IPS-NIHi7 (cell line): ENCODE measurements around the gene ANKRD24.
"Not testable (repeated sequence)": the region's sequence is repeated elsewhere in the genome, so short reads cannot be mapped to it uniquely, and the experiment has no call there.

Experiments used
- DNase-seq: peaks from one replicate; pipeline ENCODE4 v3.0.0; 2012; ENCODE audit warnings: mixed read lengths; ENCODE audit errors: extremely low spot score

ANKRD24 gene

DNA sequence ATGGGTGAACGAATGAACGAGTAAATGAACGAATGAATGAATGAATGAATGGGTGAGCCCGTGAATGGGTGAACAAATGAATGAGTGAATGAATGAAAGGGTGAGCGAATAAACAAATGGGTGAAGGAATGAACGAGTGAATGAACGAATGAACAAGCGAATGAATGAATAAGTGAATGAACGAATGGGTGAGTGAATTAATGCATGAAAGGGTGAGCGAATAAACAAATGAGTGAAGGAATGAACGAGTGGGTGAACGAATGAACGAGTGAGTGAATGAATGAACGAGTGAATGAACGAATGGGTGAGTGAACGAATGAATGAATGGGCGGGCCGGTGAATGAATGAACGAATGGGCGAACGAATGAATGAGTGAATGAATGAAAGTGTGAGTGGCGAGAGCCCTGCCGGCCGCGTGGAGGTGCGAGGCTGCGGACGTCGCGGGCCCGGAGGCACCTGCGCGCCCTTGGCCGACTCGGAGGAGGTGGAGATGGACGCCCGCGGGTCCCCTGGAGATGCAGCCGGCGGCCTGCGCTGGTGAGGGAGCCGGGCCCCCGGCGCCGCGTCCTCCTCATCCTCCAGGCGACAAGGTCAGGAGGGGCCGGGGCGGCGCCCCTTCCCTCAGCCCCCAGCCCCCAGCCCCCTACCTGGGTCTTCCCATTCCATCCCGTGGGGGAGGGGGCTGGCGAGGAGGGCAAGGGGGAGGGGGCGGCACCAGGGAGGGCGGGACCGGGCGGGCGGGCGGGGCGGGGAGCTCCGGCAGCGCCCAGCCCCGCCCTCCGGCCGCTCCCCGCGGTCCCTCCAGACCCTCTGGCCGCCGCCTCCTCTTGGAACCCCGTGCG is 15.4 kb downstream of the ANKRD24 start:
- DNase-seq: peak; percentile 84

DNA sequence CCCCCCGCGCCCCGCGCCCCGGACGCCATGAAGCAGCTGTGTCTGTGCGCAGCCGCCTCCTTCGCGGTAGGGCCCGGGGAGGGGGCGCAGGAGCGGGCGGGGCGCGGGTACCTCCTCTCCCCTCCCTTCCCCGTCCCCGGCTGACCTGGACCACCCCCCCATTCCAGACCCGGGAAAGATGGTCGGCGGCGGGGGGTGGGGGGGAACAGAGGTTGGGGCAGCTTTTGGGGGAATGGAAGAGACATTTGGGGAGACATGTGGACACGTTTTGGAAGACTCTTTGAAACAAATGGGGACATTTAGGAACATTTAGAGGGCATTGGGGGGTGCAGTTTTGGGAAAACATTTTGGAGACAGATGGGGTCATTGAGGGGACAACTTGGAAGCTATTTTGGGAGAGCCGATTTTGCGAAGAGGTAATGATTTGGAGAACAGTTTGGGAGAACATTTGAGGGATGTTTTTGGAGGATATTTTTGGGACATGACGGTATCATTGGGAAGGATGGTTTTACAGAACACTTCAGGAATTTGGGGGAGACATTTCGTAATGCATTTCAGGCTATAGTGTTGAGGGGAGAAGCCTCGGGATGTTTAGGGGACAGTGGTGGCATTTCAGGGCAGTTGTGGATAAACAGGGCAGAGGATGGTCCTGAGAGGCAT is 16.1 kb downstream of the ANKRD24 start:
- DNase-seq: no peak

DNA sequence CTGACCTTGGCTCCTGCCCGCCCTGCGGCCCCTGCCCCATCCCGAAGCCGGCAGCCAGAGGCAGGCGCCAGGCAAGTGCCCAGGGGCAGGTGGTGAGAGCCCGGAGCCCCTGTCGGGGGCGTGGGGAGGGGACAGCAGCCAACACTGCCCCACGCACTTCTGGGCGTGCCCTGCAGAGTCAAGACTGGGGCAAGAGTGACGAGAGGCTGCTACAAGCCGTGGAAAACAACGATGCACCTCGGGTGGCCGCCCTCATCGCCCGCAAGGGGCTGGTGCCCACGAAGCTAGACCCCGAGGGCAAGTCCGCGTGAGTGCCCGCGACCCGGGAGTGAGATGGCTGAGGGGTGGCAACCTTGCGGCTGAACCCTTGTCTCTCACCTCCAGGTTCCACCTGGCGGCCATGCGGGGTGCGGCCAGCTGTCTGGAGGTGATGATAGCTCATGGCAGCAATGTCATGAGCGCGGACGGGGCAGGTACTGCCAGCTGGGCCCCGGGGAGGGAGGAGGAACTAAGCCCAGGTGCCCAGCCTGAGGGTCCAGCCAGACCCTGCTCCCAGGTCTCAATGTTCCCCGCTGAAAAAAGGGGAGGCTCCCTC is 17.3 kb downstream of the ANKRD24 start:
- peak; percentile 68 for DNase-seq

DNA sequence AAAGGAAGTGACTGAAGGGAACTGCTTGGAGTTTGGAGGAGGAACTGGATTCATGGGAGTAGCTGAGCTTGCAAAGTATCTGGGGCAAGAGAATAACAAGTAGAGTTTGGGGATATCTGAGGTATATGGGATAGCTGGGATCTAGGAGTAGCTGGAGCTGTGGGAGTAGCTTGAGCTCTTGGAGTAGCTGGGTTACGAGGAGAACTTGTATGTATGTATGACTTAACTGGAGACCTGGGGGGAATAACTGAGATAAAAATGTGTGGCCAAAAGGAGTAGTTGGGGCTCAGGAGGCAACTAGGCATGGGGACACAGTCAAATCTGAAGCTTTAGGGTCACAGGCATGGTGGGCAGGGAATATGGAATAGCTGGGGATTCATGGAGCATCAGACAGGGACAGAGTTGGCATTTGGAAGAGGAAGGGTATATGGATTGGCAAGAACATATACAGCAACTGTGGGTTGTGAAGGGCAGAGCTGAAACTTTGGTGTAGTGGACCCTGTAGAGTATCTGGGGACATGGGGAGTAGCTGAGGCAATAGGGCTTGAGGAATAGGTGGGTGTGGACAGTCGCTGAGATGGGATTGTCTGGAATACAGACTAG is 18.6 kb downstream of the ANKRD24 start:
- no peak for DNase-seq

DNA sequence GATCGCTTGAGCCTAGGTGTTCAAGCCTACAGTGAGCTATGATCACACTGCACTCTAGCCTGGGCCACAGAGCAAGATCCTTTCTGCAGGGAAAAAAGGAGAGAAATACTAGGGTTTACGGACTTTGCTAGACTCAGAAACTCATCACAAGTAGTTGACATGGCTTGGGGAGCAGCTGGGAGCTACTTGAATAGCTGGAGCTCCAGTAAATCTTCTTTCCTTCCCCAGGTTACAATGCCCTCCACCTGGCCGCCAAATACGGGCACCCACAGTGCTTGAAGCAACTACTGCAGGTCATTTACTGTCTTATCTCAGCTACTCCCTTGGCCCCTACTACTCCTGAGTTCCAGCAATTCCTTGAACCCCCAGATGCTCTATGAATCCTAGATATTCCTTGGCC is 19.3 kb downstream of the ANKRD24 start:
- DNase-seq: no peak

DNA sequence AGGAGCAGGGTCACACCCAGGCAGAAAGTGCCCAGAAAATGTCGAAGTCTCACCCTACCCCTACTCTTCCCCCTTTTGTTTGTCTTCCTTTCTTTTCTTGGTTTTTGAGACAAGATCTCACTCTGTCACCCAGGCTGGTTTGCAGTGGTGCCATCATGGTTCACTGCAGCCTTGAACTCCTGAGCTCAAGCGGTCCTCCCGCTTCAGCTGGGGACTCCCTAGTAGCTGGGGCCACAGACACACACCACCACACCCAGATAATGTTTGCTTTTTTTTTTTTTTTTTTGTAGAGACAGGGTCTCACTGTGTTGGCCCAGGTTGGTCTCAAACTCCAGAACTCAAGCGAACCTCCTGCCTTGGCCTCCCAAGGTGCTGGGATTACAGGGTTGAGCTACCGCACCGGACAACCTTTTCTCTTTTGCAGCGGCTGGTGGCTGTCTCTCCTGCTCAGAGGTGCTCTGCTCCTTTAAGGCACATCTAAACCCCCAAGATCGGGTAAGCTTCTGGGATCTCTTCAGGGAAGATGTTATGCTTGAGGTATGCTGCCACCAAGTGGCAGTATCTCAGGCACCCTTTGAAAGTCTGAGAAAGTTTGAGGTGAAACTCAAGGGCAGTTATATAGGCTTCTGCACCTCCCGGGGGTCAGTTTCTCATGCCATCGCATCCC is 24.5 kb downstream of the ANKRD24 start:
- no peak for DNase-seq

DNA sequence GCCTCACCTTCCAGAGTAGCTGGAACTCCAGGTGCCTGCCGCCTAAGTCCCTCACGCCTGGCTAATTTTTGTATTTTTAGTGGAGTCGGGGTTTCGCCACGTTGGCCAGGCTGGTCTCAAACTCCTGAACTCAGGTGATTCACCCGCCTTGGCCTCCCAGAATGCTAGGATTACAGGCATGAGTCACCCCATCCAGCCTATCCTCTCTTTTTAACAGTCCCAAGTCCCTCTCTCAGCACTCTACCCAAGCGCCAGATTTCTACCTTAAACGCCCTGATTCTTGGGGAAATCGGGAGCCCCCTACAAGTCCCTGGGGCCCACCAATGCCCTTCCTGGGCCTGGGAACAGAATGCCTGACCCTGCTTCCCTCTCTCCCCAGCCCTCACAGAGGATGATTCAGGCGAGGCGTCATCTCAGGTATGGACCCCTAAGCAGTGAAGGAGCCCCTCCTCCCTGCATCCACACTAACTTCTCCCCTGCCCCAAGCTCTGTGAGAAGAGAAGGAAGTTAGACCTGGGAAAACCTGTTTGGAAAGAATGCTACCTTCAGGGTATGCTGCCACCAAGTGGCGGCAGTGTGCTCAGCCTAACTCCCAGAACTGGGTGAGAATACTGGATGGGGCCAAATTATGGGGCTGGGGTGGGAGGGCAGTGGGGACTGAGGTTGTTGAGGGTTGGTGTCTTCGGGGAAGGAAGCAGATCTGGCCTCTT is 26.1 kb downstream of the ANKRD24 start:
- DNase-seq: peak; percentile 49

DNA sequence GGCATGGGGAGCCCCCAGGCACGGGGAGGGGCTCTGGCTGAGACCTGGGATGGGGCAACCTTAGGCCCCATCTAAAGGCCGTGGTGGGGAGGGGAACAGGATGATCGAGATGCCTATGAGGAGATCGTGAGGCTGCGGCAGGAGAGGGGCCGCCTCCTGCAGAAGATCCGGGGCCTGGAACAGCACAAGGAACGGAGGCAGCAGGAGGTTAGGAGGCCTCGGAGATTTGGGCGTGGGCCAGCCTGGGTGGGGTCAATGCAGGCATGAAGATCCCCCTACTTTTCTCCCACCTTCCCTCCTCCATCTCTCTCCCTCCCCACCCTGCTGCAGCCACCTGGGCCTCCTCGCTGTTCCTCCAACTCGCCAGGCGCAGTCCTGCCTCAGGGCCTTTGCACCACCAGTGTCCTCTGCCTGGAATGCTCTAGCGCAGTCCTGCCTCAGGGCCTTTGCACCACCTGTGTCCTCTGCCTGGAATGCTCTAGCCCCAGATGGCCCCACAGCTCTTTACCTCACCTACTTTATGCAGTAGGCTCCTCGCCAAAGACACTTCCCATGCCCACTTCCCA is 27.8 kb downstream of the ANKRD24 start:
- no peak for DNase-seq

DNA sequence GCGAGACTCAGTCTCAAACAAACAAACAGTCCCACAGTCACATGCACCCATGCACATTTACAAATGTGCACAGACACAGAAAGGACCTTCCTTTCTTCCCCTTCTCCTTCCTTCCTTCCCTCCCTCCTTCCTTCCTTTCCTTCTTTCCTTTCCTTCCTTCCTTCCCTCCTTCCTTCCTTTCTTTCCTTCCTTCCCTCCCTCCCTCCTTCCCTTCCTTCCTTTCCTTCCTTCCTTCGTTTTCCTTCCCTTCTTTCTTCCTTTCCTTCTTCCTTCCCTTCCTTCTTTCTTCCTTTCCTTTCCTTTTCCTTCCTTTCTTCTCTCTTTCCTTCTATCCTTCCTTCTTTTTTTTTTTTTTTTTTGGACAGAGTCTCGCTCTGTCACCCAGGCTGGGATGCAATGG is 30.6 kb downstream of the ANKRD24 start:
- DNase-seq: no peak

DNA sequence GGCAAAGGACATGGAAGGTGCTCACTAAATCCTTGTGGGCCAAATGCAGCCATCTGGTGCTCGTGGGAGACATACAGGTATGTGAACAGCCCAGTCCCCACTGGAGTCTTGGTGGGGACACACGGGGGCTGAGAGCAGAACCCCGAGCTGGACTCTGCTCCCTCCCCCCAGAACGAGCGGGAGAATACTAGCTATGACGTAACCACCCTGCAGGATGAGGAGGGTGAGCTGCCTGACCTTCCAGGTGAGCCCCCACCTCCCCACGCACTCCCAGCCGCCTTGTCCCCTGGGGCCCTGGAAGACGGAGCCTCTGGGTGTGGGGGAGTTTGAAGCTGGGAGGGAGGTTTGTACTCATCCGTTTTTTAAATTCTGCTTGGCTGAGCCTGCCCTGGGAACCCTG is 33.3 kb downstream of the ANKRD24 start:
- no peak for DNase-seq

DNA sequence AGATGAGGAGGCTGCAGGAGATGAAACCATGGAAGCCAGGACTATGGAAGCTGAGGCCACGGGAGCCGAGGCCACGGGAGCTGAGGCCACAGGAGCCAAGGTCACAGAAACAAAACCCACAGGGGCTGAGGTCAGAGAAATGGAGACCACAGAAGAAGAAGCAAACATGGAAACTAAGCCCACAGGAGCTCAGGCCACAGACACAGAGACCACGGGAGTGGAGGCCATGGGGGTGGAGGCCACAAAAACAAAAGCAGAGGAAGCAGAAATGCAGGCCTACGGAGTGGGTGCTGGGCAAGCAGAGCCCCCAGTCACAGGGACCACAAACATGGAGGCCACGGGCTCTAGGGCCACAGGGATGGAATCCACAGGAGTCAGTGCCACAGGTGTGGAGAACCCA is 34.4 kb downstream of the ANKRD24 start:
- DNase-seq: no peak

DNA sequence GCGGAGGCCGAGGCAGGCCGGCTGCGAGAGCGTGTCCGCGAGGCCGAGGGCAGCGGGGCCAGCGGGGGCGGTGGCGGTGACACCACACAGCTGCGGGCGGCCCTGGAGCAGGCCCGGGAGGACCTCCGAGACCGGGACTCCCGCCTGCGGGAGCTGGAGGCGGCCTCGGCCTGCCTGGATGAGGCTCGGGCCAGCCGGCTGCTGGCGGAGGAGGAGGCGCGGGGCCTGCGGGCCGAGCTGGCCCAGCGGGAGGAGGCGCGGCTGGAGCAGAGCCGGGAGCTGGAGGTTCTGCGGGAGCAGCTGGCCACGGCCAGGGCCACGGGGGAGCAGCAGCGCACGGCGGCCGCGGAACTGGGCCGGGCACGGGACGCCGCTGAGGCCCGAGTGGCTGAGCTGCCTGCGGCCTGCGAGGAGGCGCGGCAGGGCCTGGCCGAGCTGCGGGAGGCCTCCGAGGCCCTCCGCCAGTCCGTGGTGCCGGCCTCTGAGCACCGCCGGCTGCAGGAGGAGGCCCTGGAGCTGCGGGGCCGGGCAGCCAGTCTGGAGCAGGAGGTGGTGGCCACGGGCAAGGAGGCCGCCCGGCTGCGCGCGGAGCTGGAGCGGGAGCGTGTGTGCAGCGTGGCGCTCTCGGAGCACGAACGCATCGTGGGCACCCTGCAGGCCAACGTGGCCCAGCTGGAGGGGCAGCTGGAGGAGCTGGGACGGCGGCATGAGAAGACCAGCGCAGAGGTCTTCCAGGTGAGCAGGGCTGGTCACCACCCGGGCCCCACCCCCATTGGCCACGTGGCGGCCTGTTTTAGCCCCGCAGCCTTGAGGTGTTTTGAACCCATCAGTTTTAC is 35.2 kb downstream of the ANKRD24 start:
- no peak for DNase-seq

DNA sequence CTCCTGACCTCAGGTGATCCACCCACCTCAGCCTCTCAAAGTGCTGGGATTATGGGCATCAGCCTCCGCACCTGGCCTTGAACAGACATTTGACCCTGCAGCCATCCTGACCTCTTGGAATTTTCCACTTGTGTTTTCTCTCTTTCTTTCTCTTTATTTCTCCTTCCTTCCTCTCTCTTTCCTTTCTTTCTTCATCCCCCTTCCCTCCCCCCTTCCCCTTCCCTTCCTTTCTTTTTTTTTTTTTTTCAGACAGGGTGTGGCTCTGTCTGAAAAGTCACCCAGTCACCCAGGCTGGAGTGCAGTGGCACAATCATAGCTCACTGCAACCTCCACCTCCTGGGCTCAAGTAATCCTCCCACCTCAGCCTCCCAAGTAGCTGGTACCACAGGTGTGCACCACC is 36.0 kb downstream of the ANKRD24 start:
- DNase-seq: not testable (repeated sequence)

DNA sequence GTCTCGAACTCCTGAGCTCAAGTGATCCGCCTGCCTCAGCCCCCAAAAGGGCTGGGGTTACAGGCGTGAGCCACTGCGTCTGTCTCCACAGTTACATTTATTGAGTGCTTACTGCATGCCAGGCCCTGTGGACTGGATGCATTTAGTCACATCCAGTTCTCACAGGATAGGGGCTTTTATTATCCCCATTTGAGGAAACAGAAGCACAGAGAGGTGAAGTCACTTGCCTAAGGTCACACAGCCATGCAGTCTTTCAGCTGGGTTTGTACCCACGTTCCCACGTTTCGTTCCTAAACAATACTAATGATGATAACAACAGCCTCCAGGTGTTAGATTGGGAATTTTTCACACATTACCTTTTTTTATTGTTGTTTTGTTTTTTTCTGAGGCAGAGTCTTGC is 37.7 kb downstream of the ANKRD24 start:
- DNase-seq: no peak

DNA sequence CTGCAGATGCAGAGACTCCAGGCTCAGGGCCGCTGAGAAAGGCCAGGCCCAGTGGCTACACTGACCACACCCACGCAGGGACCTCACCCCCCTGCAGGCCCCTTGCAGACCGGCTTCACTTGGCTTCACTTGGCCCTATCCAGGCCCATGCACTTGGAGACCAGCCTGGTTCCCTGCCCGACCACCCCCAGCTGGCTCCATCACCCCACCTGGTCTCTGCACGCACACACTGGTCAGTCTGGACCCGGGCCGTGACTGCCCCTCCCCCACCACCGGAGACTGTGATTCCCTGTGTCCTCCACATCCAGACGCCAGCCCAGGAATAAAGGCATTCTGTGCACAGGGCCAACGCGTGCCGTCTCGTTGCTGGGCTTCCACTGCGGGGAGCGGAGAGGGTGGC is 42.0 kb downstream of the ANKRD24 start:
- no peak for DNase-seq

DNA sequence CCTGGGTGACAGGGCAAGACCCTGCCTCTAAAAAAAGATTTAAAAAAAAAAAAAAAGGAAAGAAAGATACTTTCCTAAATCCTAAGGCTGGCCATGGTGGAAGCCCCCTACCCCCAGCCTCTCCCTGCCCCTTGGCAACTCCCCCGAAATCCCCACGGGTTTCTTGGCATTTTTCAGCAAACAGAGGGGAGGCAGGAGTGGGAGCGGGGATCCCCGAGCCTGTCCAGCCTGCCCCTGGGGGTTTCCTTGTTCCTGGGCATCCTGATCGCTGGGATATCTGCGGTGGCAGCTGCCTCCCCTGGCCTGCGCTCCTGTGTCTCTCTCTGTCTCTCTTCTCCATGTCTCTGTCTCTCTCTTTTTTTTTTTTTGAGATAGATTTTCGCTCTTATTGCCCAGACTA is 43.4 kb downstream of the ANKRD24 start:
- DNase-seq: no peak

DNA sequence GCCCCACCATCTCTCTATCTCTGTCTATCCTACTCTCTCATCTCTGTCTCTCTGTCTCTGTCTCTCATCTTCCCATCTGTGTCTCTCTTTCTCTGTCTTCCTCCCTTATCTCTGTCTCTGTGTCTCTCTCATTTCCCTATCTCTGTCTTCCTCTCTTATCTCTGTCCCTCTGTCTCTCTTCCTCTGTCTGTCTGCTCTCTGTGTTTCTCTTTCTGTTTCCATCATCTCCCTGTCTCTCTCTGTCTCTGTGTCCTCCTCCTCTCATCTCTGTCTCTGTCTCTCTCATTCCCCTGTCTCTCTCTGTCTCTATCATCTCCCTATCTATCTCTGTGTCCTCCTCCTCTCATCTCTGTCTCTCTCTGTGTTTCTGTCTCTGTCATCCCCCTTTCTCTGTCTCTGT is 45.3 kb downstream of the ANKRD24 start:
- DNase-seq: no peak

DNA sequence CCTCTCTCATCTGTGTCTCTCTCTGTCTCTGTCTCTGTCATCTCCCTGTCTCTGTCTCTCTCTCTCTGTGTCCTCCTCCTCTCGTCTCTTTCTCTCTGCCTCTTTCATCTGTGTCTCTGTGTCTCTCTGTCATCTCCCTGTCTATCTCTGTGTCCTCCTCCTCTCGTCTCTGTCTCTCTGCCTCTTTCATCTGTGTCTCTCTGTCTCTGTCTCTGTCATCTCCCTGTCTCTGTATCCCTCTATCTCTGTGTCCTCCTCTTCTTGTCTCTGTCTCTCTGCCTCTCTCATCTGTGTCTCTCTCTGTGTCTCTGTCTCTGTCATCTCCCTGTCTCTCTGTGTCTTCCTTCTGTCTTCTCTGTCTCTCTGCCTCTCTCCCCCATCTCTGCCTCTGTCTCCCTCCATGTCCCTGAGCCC is 46.3 kb downstream of the ANKRD24 start:
- DNase-seq: no peak

DNA sequence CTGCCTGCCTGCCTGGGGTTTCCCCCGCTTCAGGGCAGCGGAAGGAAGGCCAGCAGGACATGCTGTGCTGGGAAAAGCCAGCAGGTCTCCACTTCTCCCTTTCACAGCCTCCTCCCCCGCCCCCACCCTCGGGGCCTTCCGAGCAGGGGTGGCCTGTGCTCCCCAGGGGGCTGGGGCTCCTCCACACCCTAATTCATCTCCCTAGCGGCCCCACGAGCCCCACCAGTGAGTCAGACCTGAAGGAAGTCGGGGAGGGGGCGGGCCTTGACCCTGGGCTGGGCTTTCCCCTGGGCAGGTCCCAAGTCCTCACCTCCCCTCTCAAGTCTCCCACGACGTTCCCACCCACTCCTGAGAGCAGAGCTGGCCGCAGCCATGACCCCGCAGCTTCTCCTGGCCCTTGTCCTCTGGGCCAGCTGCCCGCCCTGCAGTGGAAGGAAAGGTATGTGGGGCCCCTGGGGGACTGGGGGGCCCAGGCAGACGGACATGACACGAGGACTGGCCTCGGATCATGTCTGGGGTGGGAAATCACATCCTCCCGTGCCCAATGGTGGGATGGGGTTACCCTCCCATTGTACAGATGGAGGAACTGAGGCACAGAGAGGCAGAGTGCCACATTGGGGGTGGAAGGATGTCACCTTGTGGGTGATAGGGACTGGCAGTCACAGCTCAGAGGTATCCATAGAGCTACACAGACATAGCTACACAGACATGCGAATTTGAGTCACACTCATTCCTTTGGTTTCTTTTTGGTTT is 46.9 kb downstream of the ANKRD24 start, which contains the start of gene EBI3:
TSS of gene EBI3 (plus strand) at position 345 of the 753 bp plus-strand sequence. CDS start at position 373, 28 bp downstream.
- no peak for DNase-seq
